Naive thymus-derived CD8-positive, alpha-beta T cell (primary cell): Measurements from ENCODE around the gene ADCY5. TPM values are rescaled to one million over a fixed set of nuclear protein-coding genes. Genes with fewer than 3 reads are reported as not detected.
A peak's percentile ranks its signal among the peaks of the same experiment; 100 is the strongest.

ENCODE experiments used
- ATAC-seq, 2 donors: fragments of 150-1000 bp; cut with Tn5 transposase in 1 of 2; sonication (Bioruptor Pico), chemical (Tn5 transposase) in 1 of 2; 1 replicate in 1 of 2; 2 replicates in 1 of 2; pipeline ENCODE4 v1.10.0; 2021; ENCODE audit warnings: mild to moderate bottlenecking in 2 of 2, moderate library complexity in 2 of 2
- POLR2A ChIA-PET: fragments of 350-600 bp; sonication (Branson Sonifier 250); formaldehyde crosslinking; loops from one replicate; lab custom pipeline; 2021; ENCODE audit warnings: antibody characterized with exemption; lab: Charles Lee
- DNase-seq, 10 donors: peaks; one replicate each; pipeline versions ENCODE4 v3.0.0 to v3.0.0-alpha.2; 2020 to 2022
- H3K27ac Mint-ChIP-seq, 10 donors: one replicate each; pipeline ENCODE4 v1.8.0; 2020 to 2022; ENCODE audit warnings: mild to moderate bottlenecking in 10 of 10, mixed read lengths in 10 of 10, moderate library complexity in 4 of 10, inconsistent platforms in 1 of 10
- H3K27me3 Mint-ChIP-seq, 5 donors: one replicate each; pipeline ENCODE4 v1.8.0; 2021 to 2022; ENCODE audit warnings: mixed read lengths in 5 of 5
- H3K36me3 Mint-ChIP-seq, 3 donors: one replicate each; pipeline ENCODE4 v1.8.0; 2020 to 2022; ENCODE audit warnings: mixed read lengths in 3 of 3, mild to moderate bottlenecking in 2 of 3, inconsistent platforms in 1 of 3
- H3K4me1 Mint-ChIP-seq, 4 donors: one replicate each; pipeline ENCODE4 v1.8.0; 2021 to 2022; ENCODE audit warnings: mixed read lengths in 4 of 4
- H3K4me3 Mint-ChIP-seq, 10 donors: one replicate each; pipeline ENCODE4 v1.8.0; 2020 to 2022; ENCODE audit warnings: mild to moderate bottlenecking in 10 of 10, mixed read lengths in 10 of 10, moderate library complexity in 6 of 10, inconsistent platforms in 1 of 10
- H3K9me3 Mint-ChIP-seq, 9 donors: one replicate each; pipeline ENCODE4 v1.8.0; 2020 to 2022; ENCODE audit warnings: mixed read lengths in 9 of 9, mild to moderate bottlenecking in 3 of 9, inconsistent platforms in 1 of 9, moderate library complexity in 1 of 9
- polyA plus RNA-seq, 3 donors: library from polyadenylated mRNA; unstranded; fragments of 300-500 nt; fragmentation: Illumina TruSeq; gene quantifications; one replicate each; pipeline ENCODE4 v1.2.3, GENCODE V29; 2021
- total RNA-seq, 8 experiments: library from RNA in 2 of 8; stranded (reverse) in 2 of 8; gene quantifications; one replicate each; pipeline ENCODE4 v1.2.3 and lab custom pipeline; 2021 to 2026

The ADCY5 gene
- total and polyA plus RNA-seq, 5 experiments from 2014 or later = 0.03 to 0.07 TPM; not detected in 3

DNA sequence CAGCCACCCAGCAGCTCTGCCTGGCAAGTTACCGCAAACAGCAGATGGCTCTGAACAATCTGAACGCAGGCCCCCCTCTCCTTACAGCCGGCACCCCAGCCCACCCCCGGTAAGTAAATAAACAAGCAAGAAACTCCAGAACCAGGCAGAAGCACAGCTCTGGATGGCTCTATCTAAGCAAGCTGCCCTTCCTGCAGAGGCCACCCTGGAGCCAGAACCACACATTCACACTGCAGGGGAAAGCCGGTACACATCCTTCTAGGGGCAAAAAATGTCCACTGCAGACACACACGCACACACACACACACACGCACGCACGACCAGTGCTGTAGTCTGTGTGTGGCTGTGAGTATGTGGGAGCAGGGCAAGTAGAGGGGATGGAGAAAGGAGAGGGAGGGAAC, 63.9 kb downstream of the ADCY5 start:
- Mint-ChIP-seq H3K4me3 (no peak overlapping the region), H3K9me3 (no peaks in the 10 kb centered on the region), H3K4me1 (peaks cover 0 to 3% (median 0%) of the 10 kb centered on the region in 4 donors), H3K36me3 (no peaks in the 10 kb centered on the region), H3K27ac (no peak overlapping the region), H3K27me3 (peaks cover 7 to 40% (median 13%) of the 10 kb centered on the region in 5 donors)
- POLR2A ChIA-PET = no interaction called here
- DNase-seq (peak in 1 of 10 donors; percentile 13), ATAC-seq (no peak)

DNA sequence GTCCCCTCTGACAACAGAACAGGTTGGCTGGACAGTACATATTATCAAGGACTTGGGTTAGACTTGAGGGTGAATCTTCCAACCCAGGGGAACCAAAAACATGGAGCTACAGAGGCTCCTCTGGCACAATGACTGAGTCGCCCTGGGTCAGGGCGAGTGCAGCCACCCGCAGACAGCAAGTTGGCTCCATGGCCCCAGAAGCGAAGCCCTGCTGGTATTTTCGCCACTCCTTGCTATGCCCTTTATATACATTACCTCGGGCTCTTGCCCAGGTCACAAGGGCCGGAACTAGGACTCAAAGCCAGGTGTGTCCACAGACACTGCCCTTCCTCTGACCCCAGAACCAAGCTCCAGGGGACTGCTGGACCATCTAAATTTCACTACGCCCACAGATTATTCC, 64.6 kb downstream of the ADCY5 start:
- Mint-ChIP-seq H3K4me1 (peaks cover 0 to 3% (median 0%) of the 10 kb centered on the region in 4 donors), H3K27me3 (peaks cover 7 to 40% (median 12%) of the 10 kb centered on the region in 5 donors), H3K9me3 (no peaks in the 10 kb centered on the region), H3K27ac (no peak overlapping the region), H3K36me3 (no peaks in the 10 kb centered on the region), H3K4me3 (no peak overlapping the region)
- POLR2A ChIA-PET = interaction anchor here (0.7 kb wide), 1 partner anchor 79 kb away, joined by 3 read pairs; no protein-coding TSS in a partner anchor
- DNase-seq (no peak), ATAC-seq (no peak)

DNA sequence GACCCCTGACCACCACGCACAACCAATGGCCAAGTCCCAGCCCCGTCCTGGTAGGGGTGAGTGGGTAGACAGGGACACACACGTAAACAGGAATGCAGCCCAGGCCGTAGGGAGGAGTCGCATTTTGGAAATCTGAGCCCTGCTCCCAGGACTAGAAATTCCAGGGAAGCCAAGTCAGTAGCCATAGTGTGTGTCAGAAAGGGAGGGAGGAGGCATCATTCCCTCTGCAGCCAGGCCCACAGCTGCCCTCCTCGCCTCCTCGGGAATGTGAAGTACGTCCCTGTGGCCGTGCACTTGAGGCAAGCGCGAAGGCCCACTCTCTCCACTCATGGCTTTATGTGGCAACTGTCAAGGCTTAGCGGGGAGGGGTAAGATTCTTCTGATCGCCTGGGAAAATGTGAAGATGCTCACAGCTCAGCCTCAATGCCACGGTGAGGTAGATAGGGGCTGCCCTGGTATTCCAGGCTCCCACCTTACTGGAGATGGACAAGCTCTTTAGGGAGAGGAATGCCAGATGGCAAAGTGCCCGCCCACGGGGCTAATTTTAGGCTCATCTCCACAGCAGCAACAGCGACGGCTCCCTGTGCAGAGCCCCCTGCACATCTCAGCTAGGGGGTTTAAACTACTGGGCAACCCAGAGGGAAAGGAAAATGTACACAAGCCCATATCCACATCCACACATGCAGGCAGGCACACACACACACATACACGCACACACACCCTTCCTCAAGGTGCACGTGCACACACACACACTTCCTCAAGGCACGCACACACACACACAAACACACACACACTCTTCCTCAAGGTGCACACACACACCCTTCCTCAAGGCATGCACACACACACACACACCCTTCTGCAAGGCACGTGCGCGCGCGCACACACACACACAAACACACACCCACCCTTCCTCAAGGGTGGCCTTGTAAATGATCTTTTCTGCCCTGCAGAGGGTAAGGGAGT, 65.5 kb downstream of the ADCY5 start:
- H3K36me3 Mint-ChIP-seq = no peaks in the 10 kb centered on the region
- DNase-seq = peak in 1 of 10 donors; percentile 32
- POLR2A ChIA-PET = no interaction called here
- no peak for ATAC-seq
- peaks cover 7 to 34% (median 9%) of the 10 kb centered on the region in 5 donors for H3K27me3 Mint-ChIP-seq
- H3K27ac Mint-ChIP-seq = no peak overlapping the region
- no peaks in the 10 kb centered on the region for H3K9me3 Mint-ChIP-seq
- H3K4me3 Mint-ChIP-seq = no peak overlapping the region
- peaks cover 0 to 3% (median 0%) of the 10 kb centered on the region in 4 donors for H3K4me1 Mint-ChIP-seq

DNA sequence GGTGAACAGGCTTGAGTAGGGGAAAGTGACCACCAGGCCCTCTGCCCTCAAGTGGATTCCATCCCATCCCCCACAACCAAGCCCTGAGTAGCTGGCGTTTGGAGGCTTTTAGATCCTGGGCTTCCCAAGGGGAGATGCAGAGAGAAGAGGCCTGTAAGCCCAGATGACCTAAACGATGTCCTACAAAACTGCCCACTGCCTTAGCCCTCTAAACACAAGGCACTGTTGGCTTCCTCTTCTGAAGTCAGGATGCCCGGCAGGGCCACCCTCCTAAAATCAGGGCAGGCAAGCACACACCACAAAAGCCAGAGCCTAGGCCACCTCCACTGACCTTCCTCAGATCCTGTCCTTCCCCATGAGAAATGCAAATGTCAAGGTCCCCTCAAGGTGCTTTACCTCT, 68.6 kb downstream of the ADCY5 start:
- Mint-ChIP-seq H3K27me3 (peaks cover 0 to 12% (median 3%) of the 10 kb centered on the region in 5 donors), H3K27ac (no peak overlapping the region), H3K36me3 (no peaks in the 10 kb centered on the region), H3K9me3 (no peaks in the 10 kb centered on the region), H3K4me1 (peaks cover 0 to 3% (median 0%) of the 10 kb centered on the region in 4 donors), H3K4me3 (no peak overlapping the region)
- ATAC-seq = no peak
- DNase-seq = no peak
- POLR2A ChIA-PET = no interaction called here

DNA sequence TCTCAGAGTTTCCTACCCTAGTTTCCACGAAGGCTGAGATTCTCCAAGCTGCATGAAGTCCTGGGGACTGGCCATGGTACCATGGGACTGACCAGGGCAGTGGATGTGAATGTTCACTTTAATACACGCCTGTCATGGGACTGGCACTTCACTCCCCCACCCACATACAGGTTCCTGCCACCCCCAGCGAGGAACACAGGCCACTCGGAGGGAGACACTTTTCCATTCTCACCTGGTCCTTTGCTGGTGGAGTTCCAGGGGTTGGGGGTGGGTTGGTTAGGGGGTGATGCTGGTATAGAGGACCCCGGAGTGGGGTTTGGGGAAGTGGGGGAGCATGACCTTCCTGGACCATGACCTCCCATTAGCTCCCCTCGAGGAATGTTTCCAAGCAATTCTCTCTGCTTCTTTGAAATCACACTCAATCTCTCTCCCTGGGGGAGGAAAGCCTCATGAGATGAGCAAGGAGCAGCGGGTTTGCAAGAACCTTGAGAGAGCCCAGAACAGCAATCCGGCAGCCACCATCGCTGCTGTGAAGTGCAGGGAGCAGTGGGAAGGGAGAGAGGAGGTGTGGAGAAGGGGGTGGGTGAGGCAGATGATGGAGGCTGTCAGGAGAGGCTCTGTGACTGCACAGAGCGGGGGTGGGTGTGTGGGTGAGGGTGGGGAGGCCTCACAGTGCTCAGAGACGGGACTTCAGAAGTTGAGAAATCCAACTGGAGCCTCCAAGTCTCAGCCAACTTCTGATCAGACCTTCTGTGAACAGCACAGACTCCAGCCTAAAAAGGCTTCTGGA, 69.7 kb downstream of the ADCY5 start:
- Mint-ChIP-seq H3K36me3 (no peaks in the 10 kb centered on the region), H3K4me3 (no peak overlapping the region), H3K4me1 (peaks cover 0 to 1% (median 0%) of the 10 kb centered on the region in 4 donors), H3K27ac (no peak overlapping the region), H3K9me3 (no peaks in the 10 kb centered on the region), H3K27me3 (peaks cover 0 to 5% (median 3%) of the 10 kb centered on the region in 5 donors)
- POLR2A ChIA-PET = no interaction called here
- DNase-seq (peak in 1 of 10 donors; percentile 32), ATAC-seq (no peak)

DNA sequence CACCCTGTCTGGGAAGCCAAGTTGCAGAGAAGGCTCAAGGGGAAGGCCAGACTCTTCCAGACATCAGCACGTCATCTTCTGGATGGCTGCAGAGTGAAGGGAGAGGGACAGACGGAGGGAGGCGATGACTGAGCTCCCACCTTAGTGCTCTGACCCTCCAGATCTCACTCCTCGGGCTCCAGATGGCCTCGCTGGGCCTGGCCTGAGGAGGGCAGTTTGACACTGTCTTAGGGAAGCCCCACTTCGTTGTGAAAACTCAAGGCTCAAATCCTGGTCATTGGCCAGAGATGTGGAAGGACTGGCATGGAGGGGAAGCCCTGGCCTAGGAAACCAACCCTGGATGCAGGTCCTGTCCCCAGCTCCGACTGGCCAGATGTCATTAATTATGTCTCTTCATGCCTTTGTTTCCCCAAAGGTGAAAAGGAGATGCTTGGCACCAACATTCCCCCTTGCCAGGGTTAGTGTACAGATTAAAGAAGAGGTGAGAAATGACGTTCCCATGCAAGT, 70.4 kb downstream of the ADCY5 start:
- H3K4me3 Mint-ChIP-seq = no peak overlapping the region
- DNase-seq (peak in 1 of 10 donors; percentile 35), ATAC-seq (no peak)

DNA sequence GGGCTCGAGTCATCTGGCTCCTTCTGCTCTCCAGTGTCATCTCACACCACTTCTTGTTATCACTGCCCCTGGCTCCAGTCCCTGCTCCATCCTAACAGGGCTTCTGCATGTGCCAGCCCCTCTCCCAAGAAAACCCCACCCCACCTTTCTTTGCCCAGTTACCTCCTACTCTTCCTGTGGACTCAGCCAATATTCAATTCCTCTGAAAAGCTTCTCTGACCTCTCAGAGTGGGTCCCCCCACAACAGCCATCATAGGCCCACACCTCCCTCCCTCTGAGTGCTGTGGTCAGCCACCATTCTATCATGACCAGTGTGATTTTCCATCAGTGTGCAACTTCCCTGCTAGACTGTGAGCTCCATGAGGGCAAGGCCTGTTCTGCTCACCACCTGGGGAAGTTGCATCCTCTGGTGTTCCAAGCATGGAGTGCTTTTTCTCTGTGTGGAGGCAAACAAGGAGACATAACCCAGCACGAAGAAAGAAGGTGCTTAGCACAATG, 71.6 kb downstream of the ADCY5 start:
- no peak overlapping the region for H3K4me3 Mint-ChIP-seq
- H3K36me3 Mint-ChIP-seq = no peaks in the 10 kb centered on the region
- H3K27ac Mint-ChIP-seq = no peak overlapping the region
- no peaks in the 10 kb centered on the region for H3K4me1 Mint-ChIP-seq
- H3K27me3 Mint-ChIP-seq = peaks cover 0 to 3% (median 0%) of the 10 kb centered on the region in 5 donors
- H3K9me3 Mint-ChIP-seq = no peaks in the 10 kb centered on the region
- ATAC-seq = no peak
- POLR2A ChIA-PET = no interaction called here
- DNase-seq = peak in 1 of 10 donors; percentile 2

More for the DNA sequence above, 70.4 kb downstream of the ADCY5 start:
- H3K27ac Mint-ChIP-seq = no peak overlapping the region
- H3K4me1 Mint-ChIP-seq = no peaks in the 10 kb centered on the region
- H3K36me3 Mint-ChIP-seq = no peaks in the 10 kb centered on the region
- POLR2A ChIA-PET = no interaction called here
- H3K27me3 Mint-ChIP-seq = peaks cover 0 to 5% (median 1%) of the 10 kb centered on the region in 5 donors
- no peaks in the 10 kb centered on the region for H3K9me3 Mint-ChIP-seq

DNA sequence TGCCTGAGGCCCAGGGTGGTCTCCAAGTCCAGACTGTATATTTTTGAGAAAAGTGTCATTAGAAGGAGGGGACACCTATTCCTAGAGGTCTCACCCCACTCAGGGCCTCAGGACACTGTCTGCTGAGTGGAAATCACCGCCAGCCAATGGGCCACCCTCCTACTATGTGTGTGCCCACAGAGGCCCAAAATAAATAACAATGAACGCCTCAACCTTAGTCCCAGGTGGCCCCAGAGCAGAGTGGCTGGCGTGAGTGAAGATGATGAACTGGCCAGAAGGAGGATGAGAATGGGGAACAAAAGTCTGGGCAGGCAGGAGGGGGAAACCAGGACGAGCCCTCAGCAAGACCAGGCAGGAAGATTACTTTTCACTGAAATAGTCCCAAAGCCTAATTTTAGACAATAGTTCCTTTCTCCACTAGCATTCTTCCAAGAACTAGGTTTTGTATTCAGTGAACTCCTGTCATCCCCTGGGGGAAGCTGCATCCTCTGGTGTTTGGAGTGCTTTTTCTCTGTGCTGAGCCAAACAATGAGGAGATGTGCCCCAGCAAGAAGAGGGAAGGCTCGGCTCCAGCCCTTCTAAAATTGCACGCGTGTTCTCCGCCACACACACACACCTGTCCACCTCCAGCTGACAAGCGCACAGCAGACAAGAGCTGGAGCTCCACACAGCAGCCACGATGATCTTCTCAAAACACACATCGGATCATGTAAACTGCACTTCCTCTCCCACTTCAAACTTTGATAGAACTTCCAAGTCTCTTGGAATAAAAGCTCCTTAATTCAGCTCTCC, 72.2 kb downstream of the ADCY5 start:
- H3K27me3 Mint-ChIP-seq = peaks cover 0 to 4% (median 3%) of the 10 kb centered on the region in 5 donors
- no peaks in the 10 kb centered on the region for H3K36me3 Mint-ChIP-seq
- ATAC-seq = no peak
- H3K9me3 Mint-ChIP-seq = no peaks in the 10 kb centered on the region
- POLR2A ChIA-PET = no interaction called here
- H3K4me3 Mint-ChIP-seq = no peak overlapping the region
- peak in 1 of 10 donors; percentile 1 for DNase-seq
- H3K27ac Mint-ChIP-seq = no peak overlapping the region
- no peaks in the 10 kb centered on the region for H3K4me1 Mint-ChIP-seq

DNA sequence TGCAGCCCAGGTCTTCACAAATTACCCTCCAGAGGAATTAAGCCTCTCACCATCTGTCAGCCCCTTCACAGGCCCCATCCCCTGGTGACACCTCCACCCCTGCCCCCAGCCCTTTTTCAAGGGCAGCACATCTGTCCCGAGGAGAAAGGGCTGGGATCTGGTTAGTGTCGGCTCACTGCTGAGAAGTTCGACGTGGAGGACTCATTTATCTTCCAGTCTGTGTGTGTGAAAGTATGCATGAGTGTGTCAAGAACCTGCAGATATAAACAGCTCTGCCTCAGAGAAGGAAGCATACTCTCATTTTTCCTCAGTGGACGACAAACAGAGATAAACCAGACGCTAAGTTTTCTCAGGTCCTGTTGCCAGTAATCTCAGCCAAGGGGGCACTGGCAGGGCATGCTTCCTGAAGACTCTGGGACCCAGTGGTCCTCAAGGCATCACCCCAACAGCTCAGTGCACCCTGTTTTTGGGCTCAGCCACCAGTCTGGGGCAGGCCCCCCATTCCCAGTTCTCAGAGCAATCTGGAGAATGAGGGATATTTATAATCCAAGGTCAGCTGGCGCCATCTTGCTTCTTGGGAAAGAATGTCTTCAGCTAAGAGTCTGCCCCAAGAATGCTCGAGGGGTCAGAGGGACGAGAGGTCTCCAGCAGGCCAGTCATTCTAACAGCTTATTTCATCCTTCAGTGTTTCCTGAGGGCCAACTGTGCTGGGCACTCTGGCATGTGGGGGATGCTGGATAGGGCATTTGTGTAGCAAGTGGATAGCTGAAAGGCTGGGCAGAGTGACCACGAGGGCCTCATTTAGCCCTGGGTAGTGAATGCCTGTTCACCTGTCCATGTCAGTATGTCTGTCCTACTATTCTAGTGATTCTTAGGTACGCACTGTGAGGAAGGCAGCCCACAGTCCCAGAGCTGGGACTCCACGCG, 73.6 kb downstream of the ADCY5 start:
- H3K36me3 Mint-ChIP-seq = no peaks in the 10 kb centered on the region
- DNase-seq (peak in 1 of 10 donors; percentile 14), ATAC-seq (no peak)
- H3K4me3 Mint-ChIP-seq = no peak overlapping the region
- H3K27me3 Mint-ChIP-seq = peaks cover 0 to 6% (median 4%) of the 10 kb centered on the region in 5 donors
- no peaks in the 10 kb centered on the region for H3K4me1 Mint-ChIP-seq
- H3K9me3 Mint-ChIP-seq = no peaks in the 10 kb centered on the region
- H3K27ac Mint-ChIP-seq = no peak overlapping the region
- POLR2A ChIA-PET = no interaction called here

DNA sequence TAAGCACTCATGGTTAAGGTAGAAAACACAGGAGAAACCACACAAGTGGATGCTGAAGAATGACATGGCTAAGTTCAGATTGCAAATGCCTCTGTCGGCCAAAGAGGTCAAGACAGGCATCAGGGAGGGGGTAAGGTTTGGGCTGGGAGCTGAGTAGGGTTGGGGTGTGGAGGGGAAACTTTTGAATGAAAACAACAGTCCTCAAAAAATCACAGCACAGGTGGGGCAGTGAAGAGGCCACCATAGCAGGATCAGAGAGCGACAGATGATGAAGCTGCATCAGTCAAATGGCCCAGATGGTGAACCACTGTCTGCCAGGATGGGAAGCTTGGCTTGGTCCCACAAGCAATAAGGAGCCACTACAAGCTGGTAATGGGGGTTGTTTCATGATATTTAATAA, 74.9 kb downstream of the ADCY5 start:
- peaks cover 0 to 6% (median 4%) of the 10 kb centered on the region in 5 donors for H3K27me3 Mint-ChIP-seq
- H3K9me3 Mint-ChIP-seq = peaks cover 0 to 8% (median 0%) of the 10 kb centered on the region in 9 donors
- no peaks in the 10 kb centered on the region for H3K36me3 Mint-ChIP-seq
- no peak overlapping the region for H3K27ac Mint-ChIP-seq
- ATAC-seq (no peak), DNase-seq (no peak)
- no peak overlapping the region for H3K4me3 Mint-ChIP-seq
- H3K4me1 Mint-ChIP-seq = no peaks in the 10 kb centered on the region
- POLR2A ChIA-PET = no interaction called here

DNA sequence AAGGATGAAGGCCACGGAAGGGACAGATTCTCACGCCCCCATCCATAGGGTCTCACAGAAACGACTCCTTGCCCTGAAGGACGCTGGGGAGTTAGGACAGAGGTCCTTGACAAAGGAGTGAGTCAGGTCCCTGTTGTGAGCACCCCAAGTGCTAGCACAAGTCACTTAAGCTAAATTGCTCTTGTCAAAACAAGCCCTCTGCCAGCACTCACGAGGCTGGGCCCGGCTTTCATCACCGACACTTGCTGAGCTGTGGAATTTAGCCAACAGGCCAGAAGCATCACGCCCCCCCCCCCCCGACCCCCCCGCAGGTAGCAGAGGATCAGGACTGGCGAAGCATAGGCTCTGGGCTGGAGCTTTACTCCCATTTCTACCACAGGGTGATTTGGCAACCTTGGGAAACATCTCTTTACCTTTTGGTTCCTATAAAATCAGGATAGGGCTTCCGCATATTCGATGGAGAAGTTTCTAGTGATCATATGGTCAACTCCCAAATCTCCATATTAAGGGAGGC, 75.4 kb downstream of the ADCY5 start:
- Mint-ChIP-seq H3K9me3 (peaks cover 0 to 9% (median 0%) of the 10 kb centered on the region in 9 donors), H3K36me3 (no peaks in the 10 kb centered on the region), H3K27ac (no peak overlapping the region), H3K4me3 (no peak overlapping the region), H3K27me3 (peaks cover 0 to 6% (median 4%) of the 10 kb centered on the region in 5 donors), H3K4me1 (no peaks in the 10 kb centered on the region)
- POLR2A ChIA-PET = no interaction called here
- no peak for ATAC-seq
- DNase-seq = peak in 1 of 10 donors; percentile 3
